GM18907 (cell line): ENCODE measurements around the gene OR8G5.
"Not testable (repeated sequence)": the region's sequence is repeated elsewhere in the genome, so short reads cannot be mapped to it uniquely, and the experiment has no call there.

Source experiments
- ATAC-seq: cut with Tn5 transposase; IDR thresholded peaks from one replicate; pipeline ENCODE4 v1.9.1; 2021; ENCODE audit warnings: mild to moderate bottlenecking, moderate library complexity; ENCODE audit not compliant: unreplicated experiment

The OR8G5 gene

GRCh38 chr11:124256076-124256475, at the start of gene OR8G5:
TSS of gene OR8G5 (plus strand) at chr11:124256376. CDS start at chr11:124264932, 8,556 bp downstream.
- no peak for ATAC-seq

GRCh38 chr11:124207102-124207792, 48.9 kb upstream of the OR8G5 start:
- ATAC-seq = no peak

GRCh38 chr11:124209824-124210357, 46.3 kb upstream of the OR8G5 start:
- ATAC-seq = no peak

GRCh38 chr11:124210421-124210820, 45.8 kb upstream of the OR8G5 start:
- ATAC-seq = no peak

- ATAC-seq = no peak
These were observed 44.9 kb upstream of the OR8G5 start for GRCh38 chr11:124211321-124211720.

- no peak for ATAC-seq
These were observed 42.1 kb upstream of the OR8G5 start for GRCh38 chr11:124214027-124214426.

GRCh38 chr11:124219126-124219525, 37.0 kb upstream of the OR8G5 start:
- no peak for ATAC-seq

GRCh38 chr11:124222407-124222806, 33.8 kb upstream of the OR8G5 start:
- no peak for ATAC-seq

GRCh38 chr11:124224618-124225423, 31.4 kb upstream of the OR8G5 start:
- ATAC-seq = not testable (repeated sequence)

- no peak for ATAC-seq
These were observed 30.7 kb upstream of the OR8G5 start for GRCh38 chr11:124225471-124225870.

- ATAC-seq = no peak
These were observed 22.8 kb upstream of the OR8G5 start for GRCh38 chr11:124233376-124233775.

GRCh38 chr11:124238512-124238911, 17.7 kb upstream of the OR8G5 start:
- ATAC-seq = no peak

- no peak for ATAC-seq
These were observed 15.4 kb upstream of the OR8G5 start, which contains the start of gene OR8G1 for GRCh38 chr11:124240621-124241397. TSS of gene OR8G1 (plus strand) at chr11:124241095. CDS start at chr11:124249676, 8,581 bp downstream.

GRCh38 chr11:124249869-124250268, 6.3 kb upstream of the OR8G5 start:
- ATAC-seq = not testable (repeated sequence)

GRCh38 chr11:124265041-124265440, 8.9 kb downstream of the OR8G5 start:
- not testable (repeated sequence) for ATAC-seq

GRCh38 chr11:124270886-124271285, 14.7 kb downstream of the OR8G5 start:
- ATAC-seq = not testable (repeated sequence)

- ATAC-seq = no peak
These were observed 17.8 kb downstream of the OR8G5 start for GRCh38 chr11:124274000-124274399.

GRCh38 chr11:124276081-124276480, 19.9 kb downstream of the OR8G5 start:
- ATAC-seq = no peak

- no peak for ATAC-seq
These were observed 21.0 kb downstream of the OR8G5 start for GRCh38 chr11:124277207-124277606.

- ATAC-seq = no peak
These were observed 21.6 kb downstream of the OR8G5 start for GRCh38 chr11:124277804-124278203.

- ATAC-seq = no peak
These were observed 22.1 kb downstream of the OR8G5 start for GRCh38 chr11:124278261-124278660.
